ENCODE results near the gene DEFB113. TPM values are rescaled to one million over a fixed set of nuclear protein-coding genes. Genes with fewer than 3 reads are reported as not detected.
"Not testable (repeated sequence)": the region's sequence is repeated elsewhere in the genome, so short reads cannot be mapped to it uniquely, and the experiment has no call there.

Gene DEFB113
- not detected for polyA plus RNA-seq (ENCODE audit: insufficient read length in 4 of 4)

- no peak for DNase-seq (ENCODE audit: low read depth in 4 of 4, low spot score in 3 of 4)
Measured at GRCh38 chr6:49969605-49970004, at the start of gene DEFB113. TSS of gene DEFB113 (minus strand) at chr6:49969625. CDS start at chr6:49969625, 0 bp downstream.

- DNase-seq (ENCODE audit: low read depth in 4 of 4, low spot score in 3 of 4): no peak
Measured at GRCh38 chr6:50007819-50008218, 38.4 kb upstream of the DEFB113 start.

GRCh38 chr6:50003139-50003538 lies 33.7 kb upstream of the DEFB113 start:
- DNase-seq (ENCODE audit: low read depth in 4 of 4, low spot score in 3 of 4): no peak

GRCh38 chr6:49995278-49995677 lies 25.9 kb upstream of the DEFB113 start:
- DNase-seq (ENCODE audit: low read depth in 4 of 4, low spot score in 3 of 4): no peak

GRCh38 chr6:49988900-49989299 lies 19.5 kb upstream of the DEFB113 start:
- no peak for DNase-seq (ENCODE audit: low read depth in 4 of 4, low spot score in 3 of 4)

- no peak for DNase-seq (ENCODE audit: low read depth in 4 of 4, low spot score in 3 of 4)
Measured at GRCh38 chr6:49987749-49988148, 18.3 kb upstream of the DEFB113 start.

- DNase-seq (ENCODE audit: low read depth in 4 of 4, low spot score in 3 of 4): no peak
Measured at GRCh38 chr6:49986551-49986950, 17.1 kb upstream of the DEFB113 start.

- no peak for DNase-seq (ENCODE audit: low read depth in 4 of 4, low spot score in 3 of 4)
Measured at GRCh38 chr6:49982046-49982445, 12.6 kb upstream of the DEFB113 start.

GRCh38 chr6:49980898-49981297 lies 11.5 kb upstream of the DEFB113 start:
- DNase-seq (ENCODE audit: low read depth in 4 of 4, low spot score in 3 of 4): no peak

- no peak for DNase-seq (ENCODE audit: low read depth in 4 of 4, low spot score in 3 of 4)
Measured at GRCh38 chr6:49979584-49979983, 10.2 kb upstream of the DEFB113 start.

- no peak for DNase-seq (ENCODE audit: low read depth in 4 of 4, low spot score in 3 of 4)
Measured at GRCh38 chr6:49978332-49979226, 9.2 kb upstream of the DEFB113 start.

GRCh38 chr6:49966823-49967222 lies 2.6 kb downstream of the DEFB113 start:
- no peak for DNase-seq (ENCODE audit: low read depth in 4 of 4, low spot score in 3 of 4)

GRCh38 chr6:49966334-49966733 lies 3.1 kb downstream of the DEFB113 start:
- no peak for DNase-seq (ENCODE audit: low read depth in 4 of 4, low spot score in 3 of 4)

GRCh38 chr6:49964064-49964463 lies 5.4 kb downstream of the DEFB113 start, which contains the start of gene DEFB114:
TSS of gene DEFB114 (minus strand) at chr6:49964164. CDS start at chr6:49964105, 59 bp downstream.
- no peak for DNase-seq (ENCODE audit: low read depth in 4 of 4, low spot score in 3 of 4)

- no peak for DNase-seq (ENCODE audit: low read depth in 4 of 4, low spot score in 3 of 4)
Measured at GRCh38 chr6:49958180-49958579, 11.2 kb downstream of the DEFB113 start.

GRCh38 chr6:49955847-49956246 lies 13.6 kb downstream of the DEFB113 start:
- DNase-seq (ENCODE audit: low read depth in 4 of 4, low spot score in 3 of 4): no peak

GRCh38 chr6:49951926-49952325 lies 17.5 kb downstream of the DEFB113 start:
- no peak for DNase-seq (ENCODE audit: low read depth in 4 of 4, low spot score in 3 of 4)

- DNase-seq (ENCODE audit: low read depth in 4 of 4, low spot score in 3 of 4): no peak
Measured at GRCh38 chr6:49950415-49950751, 19.0 kb downstream of the DEFB113 start.

GRCh38 chr6:49949062-49949461 lies 20.4 kb downstream of the DEFB113 start:
- no peak for DNase-seq (ENCODE audit: low read depth in 4 of 4, low spot score in 3 of 4)

- no peak for DNase-seq (ENCODE audit: low read depth in 4 of 4, low spot score in 3 of 4)
Measured at GRCh38 chr6:49946835-49947234, 22.6 kb downstream of the DEFB113 start.

GRCh38 chr6:49944068-49944467 lies 25.4 kb downstream of the DEFB113 start:
- not testable (repeated sequence) for DNase-seq (ENCODE audit: low read depth in 4 of 4, low spot score in 3 of 4)

GRCh38 chr6:49939993-49940498 lies 29.4 kb downstream of the DEFB113 start:
- no peak for DNase-seq (ENCODE audit: low read depth in 4 of 4, low spot score in 3 of 4)

All from left renal pelvis (tissue), 4 donors.